ENCODE data around the gene TRAPPC8.
A peak's percentile ranks its signal among the peaks of the same experiment; 100 is the strongest.

The TRAPPC8 gene

GRCh38 chr18:31798399-31798798 is 144.5 kb downstream of the TRAPPC8 start:
- Histone ChIP-seq H3K36me3 (ENCODE audit: insufficient read depth, low read length) (no peaks in the 10 kb centered on the region), H3F3A (ENCODE audit: low read depth) (no peaks in the 10 kb centered on the region), H3K9ac (ENCODE audit: low read depth, low read length, poor library complexity, severe bottlenecking) (no peak overlapping the region), H3K9me2 (replicated peaks; ENCODE audit: low read depth, low read length) (no peaks in the 10 kb centered on the region), H2AFZ (ENCODE audit: low read length) (no peak overlapping the region), H3K79me2 (ENCODE audit: insufficient read depth, low read length) (no peaks in the 10 kb centered on the region), H3K9me3 (ENCODE audit: insufficient read depth, low read depth, low read length) (no peaks in the 10 kb centered on the region), H4K20me1 (ENCODE audit: insufficient read depth, low read length, poor library complexity, severe bottlenecking) (no peaks in the 10 kb centered on the region), H3K4me2 (ENCODE audit: low read depth, low read length, poor library complexity, severe bottlenecking) (no peak overlapping the region), H3K4me1 (ENCODE audit: insufficient read depth, low read length, poor library complexity, severe bottlenecking) (peaks cover 4% of the 10 kb centered on the region), H3K27me3 (ENCODE audit: insufficient read depth, low read length, poor library complexity, severe bottlenecking) (no peaks in the 10 kb centered on the region), H3K4me3 (ENCODE audit: low read length, poor library complexity, severe bottlenecking) (no peak overlapping the region)
- TF ChIP-seq EZH2phosphoT487 (IDR thresholded peaks at IDR 0.05; ENCODE audit: borderline replicate concordance) (no peak), CTCF (conservative IDR thresholded peaks at IDR 0.05; ENCODE audit: low read length) (no peak)

GRCh38 chr18:31795747-31796146 is 147.2 kb downstream of the TRAPPC8 start:
- H2AFZ ChIP-seq (ENCODE audit: low read length), result no peak overlapping the region
- no peaks in the 10 kb centered on the region for H3K36me3 ChIP-seq (ENCODE audit: insufficient read depth, low read length)
- H3K4me3 ChIP-seq (ENCODE audit: low read length, poor library complexity, severe bottlenecking), result no peak overlapping the region
- no peaks in the 10 kb centered on the region for H3K9me3 ChIP-seq (ENCODE audit: insufficient read depth, low read depth, low read length)
- no peaks in the 10 kb centered on the region for H3K79me2 ChIP-seq (ENCODE audit: insufficient read depth, low read length)
- H3K27me3 ChIP-seq (ENCODE audit: insufficient read depth, low read length, poor library complexity, severe bottlenecking), result no peaks in the 10 kb centered on the region
- H3K9ac ChIP-seq (ENCODE audit: low read depth, low read length, poor library complexity, severe bottlenecking), result no peak overlapping the region
- no peak overlapping the region for H3K4me2 ChIP-seq (ENCODE audit: low read depth, low read length, poor library complexity, severe bottlenecking)
- H3F3A ChIP-seq (ENCODE audit: low read depth), result no peaks in the 10 kb centered on the region
- TF ChIP-seq CTCF (conservative IDR thresholded peaks at IDR 0.05; ENCODE audit: low read length) (no peak), EZH2phosphoT487 (IDR thresholded peaks at IDR 0.05; ENCODE audit: borderline replicate concordance) (no peak)
- peaks cover 21% of the 10 kb centered on the region for H3K4me1 ChIP-seq (ENCODE audit: insufficient read depth, low read length, poor library complexity, severe bottlenecking)
- no peaks in the 10 kb centered on the region for H4K20me1 ChIP-seq (ENCODE audit: insufficient read depth, low read length, poor library complexity, severe bottlenecking)
- H3K9me2 ChIP-seq (replicated peaks; ENCODE audit: low read depth, low read length), result no peaks in the 10 kb centered on the region

GRCh38 chr18:31793531-31793930 is 149.4 kb downstream of the TRAPPC8 start:
- Histone ChIP-seq H4K20me1 (ENCODE audit: insufficient read depth, low read length, poor library complexity, severe bottlenecking) (no peaks in the 10 kb centered on the region), H3K9ac (ENCODE audit: low read depth, low read length, poor library complexity, severe bottlenecking) (no peak overlapping the region), H3K9me3 (ENCODE audit: insufficient read depth, low read depth, low read length) (no peaks in the 10 kb centered on the region), H3K79me2 (ENCODE audit: insufficient read depth, low read length) (no peaks in the 10 kb centered on the region), H3K4me2 (ENCODE audit: low read depth, low read length, poor library complexity, severe bottlenecking) (no peak overlapping the region), H3K4me1 (ENCODE audit: insufficient read depth, low read length, poor library complexity, severe bottlenecking) (peaks cover 21% of the 10 kb centered on the region), H2AFZ (ENCODE audit: low read length) (peak overlapping the region; percentile 68), H3K36me3 (ENCODE audit: insufficient read depth, low read length) (no peaks in the 10 kb centered on the region), H3K9me2 (replicated peaks; ENCODE audit: low read depth, low read length) (no peaks in the 10 kb centered on the region), H3K4me3 (ENCODE audit: low read length, poor library complexity, severe bottlenecking) (no peak overlapping the region), H3F3A (ENCODE audit: low read depth) (no peaks in the 10 kb centered on the region), H3K27me3 (ENCODE audit: insufficient read depth, low read length, poor library complexity, severe bottlenecking) (no peaks in the 10 kb centered on the region)
- no peak for TF ChIP-seq EZH2phosphoT487 (IDR thresholded peaks at IDR 0.05; ENCODE audit: borderline replicate concordance)
- TF ChIP-seq CTCF (conservative IDR thresholded peaks at IDR 0.05; ENCODE audit: low read length), result no peak
